ENCODE data around the gene MARCOL.
"Not testable (repeated sequence)": the region's sequence is repeated elsewhere in the genome, so short reads cannot be mapped to it uniquely, and the experiment has no call there.

MARCOL gene

GRCh38 chr5:148268566-148268965 is 30.2 kb downstream of the MARCOL start, which contains the start of gene SPINK13:
Gene SPINK13, plus strand, starts transcription at chr5:148268794. Its CDS starts 1,279 bp downstream, at chr5:148270073.
- DNase-seq = no peak

- not testable (repeated sequence) for DNase-seq
Observed at GRCh38 chr5:148275129-148275528, 36.8 kb downstream of the MARCOL start.

- DNase-seq = not testable (repeated sequence)
Observed at GRCh38 chr5:148280893-148281292, 42.6 kb downstream of the MARCOL start.

GRCh38 chr5:148281336-148281735 is 43.0 kb downstream of the MARCOL start:
- DNase-seq = not testable (repeated sequence)

GRCh38 chr5:148290271-148291195 is 52.2 kb downstream of the MARCOL start:
- DNase-seq = no peak

All from activated CD4-positive, CD25-positive, alpha-beta regulatory T cell (primary cell).